Measurements from ENCODE around the gene SLC6A18. TPM values are rescaled to one million over a fixed set of nuclear protein-coding genes. Genes with fewer than 3 reads are reported as not detected.

The SLC6A18 gene
- total and polyA plus RNA-seq, 7 donors, result not detected

DNA sequence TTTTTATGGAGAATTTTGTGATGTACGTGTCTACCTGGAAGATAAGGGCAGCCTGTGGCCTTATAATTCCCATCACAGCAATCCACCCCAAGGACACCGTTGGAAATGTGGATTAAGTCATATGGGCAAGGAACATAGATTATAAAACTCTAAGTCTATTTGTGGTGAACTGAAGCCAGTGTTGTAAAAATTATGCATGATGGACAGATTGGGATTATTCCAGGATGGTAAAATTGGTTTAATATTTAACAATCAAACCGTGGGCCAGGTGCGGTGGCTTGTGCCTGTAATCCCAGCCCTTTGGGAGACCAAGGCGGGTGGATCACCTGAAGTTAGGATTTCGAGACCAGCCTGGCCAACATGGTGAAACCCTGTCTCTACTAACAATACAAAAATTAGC, 36.7 kb upstream of the SLC6A18 start:
- H3K36me3 ChIP-seq (ENCODE audit: insufficient read depth in 1 of 2, low read depth in 1 of 2), result no peaks in the 10 kb centered on the region
- H3K27ac ChIP-seq, result no peak overlapping the region
- no peaks in the 10 kb centered on the region for H3K4me1 ChIP-seq
- H3K9me3 ChIP-seq, result no peaks in the 10 kb centered on the region
- WGBS, 3 donors, result 51 to 65% (median 63%) methylated on average over 6 of the region's 6 CpGs
- H3K4me3 ChIP-seq, result no peak overlapping the region
- TF ChIP-seq, protein P1, sequence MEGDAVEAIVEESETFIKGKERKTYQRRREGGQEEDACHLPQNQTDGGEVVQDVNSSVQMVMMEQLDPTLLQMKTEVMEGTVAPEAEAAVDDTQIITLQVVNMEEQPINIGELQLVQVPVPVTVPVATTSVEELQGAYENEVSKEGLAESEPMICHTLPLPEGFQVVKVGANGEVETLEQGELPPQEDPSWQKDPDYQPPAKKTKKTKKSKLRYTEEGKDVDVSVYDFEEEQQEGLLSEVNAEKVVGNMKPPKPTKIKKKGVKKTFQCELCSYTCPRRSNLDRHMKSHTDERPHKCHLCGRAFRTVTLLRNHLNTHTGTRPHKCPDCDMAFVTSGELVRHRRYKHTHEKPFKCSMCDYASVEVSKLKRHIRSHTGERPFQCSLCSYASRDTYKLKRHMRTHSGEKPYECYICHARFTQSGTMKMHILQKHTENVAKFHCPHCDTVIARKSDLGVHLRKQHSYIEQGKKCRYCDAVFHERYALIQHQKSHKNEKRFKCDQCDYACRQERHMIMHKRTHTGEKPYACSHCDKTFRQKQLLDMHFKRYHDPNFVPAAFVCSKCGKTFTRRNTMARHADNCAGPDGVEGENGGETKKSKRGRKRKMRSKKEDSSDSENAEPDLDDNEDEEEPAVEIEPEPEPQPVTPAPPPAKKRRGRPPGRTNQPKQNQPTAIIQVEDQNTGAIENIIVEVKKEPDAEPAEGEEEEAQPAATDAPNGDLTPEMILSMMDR (IDR thresholded peaks at IDR 0.05), result no peak
- intact Hi-C loops (cut with DNase I), result no loop called here
- ATAC-seq (no peak), DNase-seq (peak in 1 of 2 donors; percentile 23)
- H3K27me3 ChIP-seq (ENCODE audit: insufficient read depth in 3 of 3, low read length in 2 of 3), result peaks cover 0 to 34% (median 9%) of the 10 kb centered on the region in 3 donors

DNA sequence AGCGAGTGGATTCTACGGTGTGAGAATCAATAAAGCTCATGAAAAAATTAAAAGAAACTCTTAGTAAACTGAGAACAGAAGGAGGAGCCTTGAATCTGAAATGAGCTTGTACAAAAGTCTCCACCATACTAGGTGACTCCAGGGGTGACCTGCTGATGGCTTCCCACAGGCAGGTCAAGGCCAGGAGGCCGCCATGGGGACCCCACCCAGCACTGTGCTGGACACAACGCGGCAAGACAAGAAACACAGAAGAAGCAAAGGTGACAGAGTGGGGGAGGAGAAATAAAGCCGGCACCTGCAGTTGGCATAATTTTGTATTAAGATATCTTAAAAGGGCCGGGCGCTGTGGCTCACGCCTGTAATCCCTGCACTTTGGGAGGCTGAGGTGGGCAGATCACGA, 35.9 kb upstream of the SLC6A18 start:
- H3K36me3 ChIP-seq (ENCODE audit: insufficient read depth in 1 of 2, low read depth in 1 of 2), result no peaks in the 10 kb centered on the region

DNA sequence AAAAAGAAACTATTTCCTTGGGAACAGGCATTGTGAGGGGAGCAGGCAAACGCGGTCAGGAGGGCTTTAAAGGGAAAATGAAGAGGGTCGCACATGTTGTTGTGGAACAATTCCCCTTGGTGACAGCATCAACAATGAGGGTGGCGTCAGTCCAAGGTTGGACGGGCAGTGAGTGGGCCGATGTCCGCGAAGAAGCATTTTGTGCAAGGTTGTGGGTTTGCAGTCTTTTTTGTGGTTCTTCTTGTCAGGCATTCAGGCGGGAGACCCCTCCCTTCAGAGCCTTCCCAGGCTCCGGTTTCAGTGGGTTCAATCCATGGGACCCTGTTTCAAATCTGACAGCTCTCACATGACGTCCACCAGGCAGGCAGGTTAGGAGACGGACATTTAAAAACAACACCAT, 34.9 kb upstream of the SLC6A18 start:
- DNase-seq (peak in 1 of 2 donors; percentile 39), ATAC-seq (no peak)
- Histone ChIP-seq H3K27me3 (ENCODE audit: insufficient read depth in 3 of 3, low read length in 2 of 3) (peaks cover 0 to 39% (median 10%) of the 10 kb centered on the region in 3 donors), H3K27ac (no peak overlapping the region), H3K9me3 (no peaks in the 10 kb centered on the region), H3K36me3 (ENCODE audit: insufficient read depth in 1 of 2, low read depth in 1 of 2) (no peaks in the 10 kb centered on the region), H3K4me3 (no peak overlapping the region), H3K4me1 (no peaks in the 10 kb centered on the region)
- intact Hi-C loops (cut with DNase I), result no loop called here
- 35 to 48% (median 41%) methylated on average over 12 of the region's 12 CpGs for WGBS, 3 donors
- TF ChIP-seq, protein P1 (IDR thresholded peaks at IDR 0.05), result no peak

More for the DNA sequence above, 35.9 kb upstream of the SLC6A18 start:
- Histone ChIP-seq H3K4me3 (no peak overlapping the region), H3K27ac (no peak overlapping the region), H3K4me1 (no peaks in the 10 kb centered on the region), H3K9me3 (no peaks in the 10 kb centered on the region), H3K27me3 (ENCODE audit: insufficient read depth in 3 of 3, low read length in 2 of 3) (peaks cover 0 to 34% (median 9%) of the 10 kb centered on the region in 3 donors)
- DNase-seq (peak in 1 of 2 donors; percentile 41), ATAC-seq (no peak)
- 83 to 86% (median 86%) methylated on average over 10 of the region's 10 CpGs for WGBS, 3 donors
- intact Hi-C loops (cut with DNase I), result no loop called here
- TF ChIP-seq, protein P1 (IDR thresholded peaks at IDR 0.05), result no peak

DNA sequence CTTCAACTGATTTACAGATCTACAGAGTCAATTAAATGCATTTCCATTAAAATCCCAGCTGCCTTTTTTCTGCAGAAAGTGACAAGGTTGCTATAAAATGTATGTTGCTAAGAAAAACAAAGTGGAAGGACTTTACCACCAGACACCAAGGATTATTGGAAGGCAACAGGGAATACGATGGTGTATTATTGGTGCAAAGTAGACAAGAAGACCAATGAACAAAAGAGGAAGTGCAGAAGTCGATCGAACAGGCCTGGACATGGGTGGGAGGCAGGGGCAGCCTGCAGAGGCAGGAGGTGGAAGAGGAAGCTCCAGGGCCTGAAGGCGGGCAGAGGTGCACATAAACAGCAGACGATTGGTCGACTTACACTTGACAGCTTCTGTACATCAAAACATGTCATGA, 34.3 kb upstream of the SLC6A18 start:
- Histone ChIP-seq H3K4me3 (no peak overlapping the region), H3K4me1 (no peaks in the 10 kb centered on the region), H3K27ac (no peak overlapping the region), H3K36me3 (ENCODE audit: insufficient read depth in 1 of 2, low read depth in 1 of 2) (no peaks in the 10 kb centered on the region), H3K27me3 (ENCODE audit: insufficient read depth in 3 of 3, low read length in 2 of 3) (peaks cover 0 to 39% (median 10%) of the 10 kb centered on the region in 3 donors), H3K9me3 (no peaks in the 10 kb centered on the region)
- TF ChIP-seq, protein P1 (IDR thresholded peaks at IDR 0.05), result no peak
- no peak for ATAC-seq
- peak in 1 of 2 donors; percentile 28 for DNase-seq
- 31 to 39% (median 38%) methylated on average over 6 of the region's 6 CpGs for WGBS, 3 donors
- intact Hi-C loops (cut with DNase I), result no loop called here

DNA sequence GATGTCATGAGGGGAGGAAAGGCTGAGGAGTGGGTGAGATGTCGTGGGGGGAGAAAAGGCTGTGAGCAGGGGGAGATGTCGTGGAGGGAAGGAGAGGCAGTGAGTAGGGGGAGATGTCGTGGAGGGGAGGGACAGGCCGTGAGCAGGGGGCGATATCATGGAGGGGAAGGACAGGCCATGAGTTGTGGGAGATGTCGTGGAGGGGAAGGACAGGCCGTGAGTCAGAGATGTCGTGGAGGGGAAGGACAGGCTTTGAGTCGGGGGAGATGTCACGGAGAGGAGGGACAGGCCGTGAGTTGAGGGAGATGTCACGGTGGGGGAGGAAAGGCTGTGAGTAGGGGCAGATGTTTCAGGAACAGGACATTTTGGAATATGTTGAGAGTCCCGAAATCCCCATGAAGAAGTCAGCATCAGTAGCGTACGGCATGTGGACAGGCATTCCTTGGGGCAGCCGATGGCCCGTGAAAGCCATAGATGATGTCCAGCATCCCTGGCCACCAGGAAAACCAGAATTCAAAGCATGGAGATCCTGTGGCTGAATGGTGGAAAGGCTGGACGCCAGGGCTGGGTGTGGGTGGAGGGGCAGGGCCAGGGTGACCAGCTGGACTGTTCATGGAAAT, 32.1 kb upstream of the SLC6A18 start:
- Histone ChIP-seq H3K4me3 (no peak overlapping the region), H3K4me1 (no peaks in the 10 kb centered on the region), H3K27ac (no peak overlapping the region), H3K9me3 (no peaks in the 10 kb centered on the region), H3K36me3 (ENCODE audit: insufficient read depth in 1 of 2, low read depth in 1 of 2) (no peaks in the 10 kb centered on the region), H3K27me3 (ENCODE audit: insufficient read depth in 3 of 3, low read length in 2 of 3) (peaks cover 0 to 38% (median 5%) of the 10 kb centered on the region in 3 donors)
- intact Hi-C loops (cut with DNase I), result no loop called here
- TF ChIP-seq, protein P1 (IDR thresholded peaks at IDR 0.05), result no peak
- 50 to 56% (median 55%) methylated on average over 18 of the region's 18 CpGs for WGBS, 3 donors
- peak; percentile 4 to 22 for DNase-seq
- ATAC-seq, result no peak
